ENCODE results near the gene NTM. TPM values are rescaled to one million over a fixed set of nuclear protein-coding genes. Genes with fewer than 3 reads are reported as not detected.

Gene NTM
- total and polyA plus RNA-seq, 2 donors (not counting 3 experiments of a cell fraction or from before 2014, with no cell fraction given): 1.00 to 1.1 TPM

- BruUV-seq (replicated peaks): no TSS peak
- Histone ChIP-seq H3K4me3 (replicated peaks in 1 of 3; ENCODE audit: insufficient read depth in 1 of 3, low read depth in 1 of 3, low read length in 3 of 3) (no peak overlapping the region), H3K9me3 (replicated peaks; ENCODE audit: control insufficient read depth, insufficient read depth, low read length) (no peaks in the 10 kb centered on the region), H2AFZ (ENCODE audit: low read depth, low read length) (no peak overlapping the region), H3K27me3 (ENCODE audit: control insufficient read depth in 2 of 2, insufficient read depth in 2 of 2, low read length in 2 of 2) (no peaks in the 10 kb centered on the region), H3K9me1 (replicated peaks; ENCODE audit: control insufficient read depth, extremely low read depth, insufficient read depth, low read length) (no peaks in the 10 kb centered on the region), H3K79me2 (ENCODE audit: control insufficient read depth, insufficient read depth, low read length) (no peaks in the 10 kb centered on the region), H3K9ac (replicated peaks; ENCODE audit: extremely low read depth, insufficient read depth, low read length) (no peak overlapping the region), H4K20me1 (replicated peaks; ENCODE audit: control insufficient read depth, extremely low read depth, insufficient read depth, low read length) (no peaks in the 10 kb centered on the region), H3K36me3 (ENCODE audit: control insufficient read depth in 2 of 2, extremely low read depth in 1 of 2, insufficient read depth in 2 of 2, low read length in 2 of 2) (no peaks in the 10 kb centered on the region), H3K4me2 (ENCODE audit: insufficient read depth, low read length) (no peak overlapping the region), H3K27ac (ENCODE audit: insufficient read depth, low read depth, low read length) (no peak overlapping the region), H3K4me1 (ENCODE audit: control insufficient read depth, extremely low read depth, insufficient read depth, low read length) (no peaks in the 10 kb centered on the region)
- dilution Hi-C loops (cut with MboI; ENCODE audit: extremely low pct_ligation_motif_present, low sequenced_read_pairs): no loop called here
- intact Hi-C loops (cut with micrococcal nuclease): no loop called here
- no peak for TF ChIP-seq FOS (IDR thresholded peaks at IDR 0.05; ENCODE audit: borderline replicate concordance, insufficient read depth, low read length)
- no peak for TF ChIP-seq CTCF (IDR thresholded peaks at IDR 0.05; ENCODE audit: extremely low read depth in 1 of 2, insufficient read depth in 1 of 2, low read depth in 1 of 2, low read length in 2 of 2)
- no peak for TF ChIP-seq GATA2 (IDR thresholded peaks at IDR 0.05; ENCODE audit: insufficient read depth, insufficient read length, low read depth, low read length)
- no peak for TF ChIP-seq POLR2A (IDR thresholded peaks at IDR 0.05; ENCODE audit: low read depth, low read length)
- no peak for TF ChIP-seq EZH2 (IDR thresholded peaks at IDR 0.05; ENCODE audit: borderline replicate concordance, low read depth, low read length, severe bottlenecking)
- TF ChIP-seq JUN (IDR thresholded peaks at IDR 0.05; ENCODE audit: borderline replicate concordance, insufficient read depth, insufficient read length, low read depth): no peak
- no peak for TF ChIP-seq POLR2AphosphoS5 (IDR thresholded peaks at IDR 0.05; ENCODE audit: insufficient read depth, low read depth, low read length)
- TF ChIP-seq MYC (IDR thresholded peaks at IDR 0.05; ENCODE audit: low read depth, low read length): no peak
- no peak for TF ChIP-seq MAX (IDR thresholded peaks at IDR 0.05; ENCODE audit: insufficient read depth, insufficient read length)
- FAIRE-seq (no peak), DNase-seq (ENCODE audit: low read depth, low spot score) (no peak)
- ChIA-PET CTCF (no interaction called here), POLR2A (no interaction called here)
Observed at GRCh38 chr11:132047167-132047566, 676.8 kb downstream of the NTM start.

All from endothelial cell of umbilical vein (primary cell).